Pancreas (tissue), 10 donors: ENCODE data around the gene PLCE1. TPM values are rescaled to one million over a fixed set of nuclear protein-coding genes. Genes with fewer than 3 reads are reported as not detected.
A peak's percentile ranks its signal among the peaks of the same experiment; 100 is the strongest.

ENCODE experiments used
- ATAC-seq, 4 donors: fragments of 200-7000 bp; cut with Tn5 transposase; one replicate each; pipeline versions ENCODE4 v1.8.0 to v1.9.1; 2020; ENCODE audit warnings: mild to moderate bottlenecking in 4 of 4, moderate library complexity in 4 of 4
- DNase-seq, 6 donors: peaks; one replicate each; pipeline ENCODE4 v3.0.0-alpha.2; 2020
- FAIRE-seq: peaks from 2 replicates; lab custom pipeline; 2012; peaks lifted over from hg19 to GRCh38; lab: Jason Lieb, UNC
- H3K27ac ChIP-seq, 4 donors: fragments of 200-600 bp; sonication (generic); 1 replicate in 3 of 4; 2 replicates in 1 of 4; pipeline versions ENCODE4 v1.5.0 to v1.8.0; 2020
- H3K27me3 ChIP-seq, 4 donors: fragments of 200-600 bp; one replicate each; pipeline ENCODE4 v1.8.0; 2021
- H3K36me3 ChIP-seq, 3 donors: fragments of 200-600 bp; sonication (generic) in 1 of 3; one replicate each; pipeline versions ENCODE4 v1.5.0 to v1.8.0; 2020 to 2021
- H3K4me1 ChIP-seq, 3 donors: fragments of 200-600 bp; one replicate each; pipeline ENCODE4 v1.8.0; 2021
- H3K4me3 ChIP-seq, 4 donors: fragments of 200-600 bp; sonication (generic) in 2 of 4; one replicate each; pipeline versions ENCODE4 v1.5.0 to v1.8.0; 2020 to 2021
- H3K9me3 ChIP-seq, 4 donors: fragments of 200-600 bp; one replicate each; pipeline ENCODE4 v1.8.0; 2021
- CTCF ChIP-seq, 4 donors: fragments of 200-600 bp; sonication (generic) in 3 of 4; IDR thresholded peaks; one replicate each; pipeline versions ENCODE4 v1.5.0 to v1.8.0; 2021; ENCODE audit warnings: antibody characterized with exemption in 4 of 4
- WGBS, 2 donors: extraction: QIAGEN DNeasy Blood & Tissue Kit; methylation state at CpG; one replicate each; pipeline ENCODE4 v1.1.7; 2013; 5-methylcytosine and 5-hydroxymethylcytosine counted together
- intact Hi-C, 3 donors: fragments of 100-400 bp; cut with DNase I; formaldehyde crosslinking; loops; one replicate each; pipeline versions ENCODE4 v1.11.1 to v1.14.2; 2022
- polyA plus RNA-seq, 2 donors: library from polyadenylated mRNA; stranded (reverse); fragments of 200-250 nt; gene quantifications; one replicate each; pipeline ENCODE4 v1.2.3, GENCODE V29; 2013
- total RNA-seq, 6 donors: library from RNA; stranded (reverse); fragmentation: NEBNext Ultra II Directional in 4 of 6; extraction: Animal tissue kit (Norgen Biotek cat#: 25700) in 4 of 6; gene quantifications; one replicate each; pipeline versions ENCODE4 v1.2.1 to v1.2.4, GENCODE V29; 2021 to 2023
- donor health status: healthy with polysubstance abuse.
- donor health status: DM: no; HTN: no; CAD: no; lungs with moderate emphysema.
- donor health status: DM: no; HTN: no; CAD: no.
- donor health status: control.
- donor health status: control.
- donor health status: Bipolar disorder and iron deficiency.
- donor health status: DM: yes; HTN: yes; CAD: no.
- donor health status: DM: no; HTN: no; CAD: no.
- donor health status: DM: no; HTN: no; CAD: no.
- donor health status: DM: yes; HTN: yes; CAD: no.

PLCE1 gene
- 1 to 10 TPM; 3.1 to 7.2 (median 4.6) TPM for total RNA-seq
- polyA plus RNA-seq = 1 to 10 TPM; 1.8 to 4.4 TPM

- intact Hi-C loops = no loop called here
- Histone ChIP-seq H3K4me1 (peaks cover 0 to 16% (median 0%) of the 10 kb centered on the region in 3 donors), H3K27ac (peak within 1 kb of the TSS; percentile 36 to 62 (median 54)), H3K27me3 (no peaks in the 10 kb centered on the region), H3K36me3 (no peaks in the 10 kb centered on the region), H3K9me3 (no peaks in the 10 kb centered on the region), H3K4me3 (peak within 1 kb of the TSS; percentile 22 to 65 (median 44))
- no peak for FAIRE-seq
- DNase-seq = peak; percentile 65 to 89 (median 74)
- peak; percentile 83 to 89 (median 87) for ATAC-seq
- WGBS, 2 donors = 0 to 1% methylated on average over 48 to 83 of the region's 83 CpGs
- TF ChIP-seq CTCF (IDR thresholded peaks at IDR 0.05) = no peak
Measured at GRCh38 chr10:93993782-93994437, at the start of gene PLCE1. PLCE1 (plus strand) TSS chr10:93993931; CDS start chr10:94031047, 37,116 bp downstream.

GRCh38 chr10:93945819-93946218 lies 47.9 kb upstream of the PLCE1 start:
- Histone ChIP-seq H3K36me3 (no peaks in the 10 kb centered on the region), H3K4me3 (no peak overlapping the region), H3K9me3 (no peaks in the 10 kb centered on the region), H3K4me1 (peaks cover 0 to 15% (median 5%) of the 10 kb centered on the region in 3 donors), H3K27ac (no peak overlapping the region), H3K27me3 (no peaks in the 10 kb centered on the region)
- TF ChIP-seq CTCF (IDR thresholded peaks at IDR 0.05) = no peak
- 42 to 59% methylated on average over 4 of the region's 4 CpGs for WGBS, 2 donors
- peak in 1 of 4 donors; percentile 35 for ATAC-seq
- intact Hi-C loops = no loop called here
- DNase-seq = no peak
- FAIRE-seq = no peak

- DNase-seq (no peak), ATAC-seq (no peak), FAIRE-seq (no peak)
- no peak overlapping the region for H3K27ac ChIP-seq
- TF ChIP-seq CTCF (IDR thresholded peaks at IDR 0.05) = no peak
- H3K27me3 ChIP-seq = no peaks in the 10 kb centered on the region
- no peaks in the 10 kb centered on the region for H3K36me3 ChIP-seq
- intact Hi-C loops = no loop called here
- H3K4me1 ChIP-seq = peaks cover 0 to 13% (median 0%) of the 10 kb centered on the region in 3 donors
- H3K9me3 ChIP-seq = no peaks in the 10 kb centered on the region
- WGBS, 2 donors = 79 to 81% methylated on average over 8 of the region's 8 CpGs
- H3K4me3 ChIP-seq = no peak overlapping the region
Measured at GRCh38 chr10:93947055-93947454, 46.7 kb upstream of the PLCE1 start.

GRCh38 chr10:93947524-93947923 lies 46.2 kb upstream of the PLCE1 start:
- Histone ChIP-seq H3K27ac (no peak overlapping the region), H3K4me1 (peaks cover 0 to 8% (median 0%) of the 10 kb centered on the region in 3 donors), H3K27me3 (no peaks in the 10 kb centered on the region), H3K4me3 (no peak overlapping the region), H3K36me3 (no peaks in the 10 kb centered on the region), H3K9me3 (no peaks in the 10 kb centered on the region)
- no peak for FAIRE-seq
- no peak for ATAC-seq
- intact Hi-C loops = no loop called here
- no peak for DNase-seq
- TF ChIP-seq CTCF (IDR thresholded peaks at IDR 0.05) = no peak

- Histone ChIP-seq H3K27me3 (no peaks in the 10 kb centered on the region), H3K27ac (no peak overlapping the region), H3K4me3 (no peak overlapping the region), H3K4me1 (no peaks in the 10 kb centered on the region), H3K36me3 (no peaks in the 10 kb centered on the region), H3K9me3 (no peaks in the 10 kb centered on the region)
- WGBS, 2 donors = 88% methylated on average over 2 of the region's 2 CpGs
- no peak for TF ChIP-seq CTCF (IDR thresholded peaks at IDR 0.05)
- FAIRE-seq (no peak), DNase-seq (no peak), ATAC-seq (no peak)
- intact Hi-C loops = no loop called here
Measured at GRCh38 chr10:93951905-93952304, 41.8 kb upstream of the PLCE1 start.
